ENCODE measurements around the gene CAMTA1. TPM values are rescaled to one million over a fixed set of nuclear protein-coding genes. Genes with fewer than 3 reads are reported as not detected.

The CAMTA1 gene
- polyA plus RNA-seq, 1 donor from 2014 or later = 162 TPM

DNA sequence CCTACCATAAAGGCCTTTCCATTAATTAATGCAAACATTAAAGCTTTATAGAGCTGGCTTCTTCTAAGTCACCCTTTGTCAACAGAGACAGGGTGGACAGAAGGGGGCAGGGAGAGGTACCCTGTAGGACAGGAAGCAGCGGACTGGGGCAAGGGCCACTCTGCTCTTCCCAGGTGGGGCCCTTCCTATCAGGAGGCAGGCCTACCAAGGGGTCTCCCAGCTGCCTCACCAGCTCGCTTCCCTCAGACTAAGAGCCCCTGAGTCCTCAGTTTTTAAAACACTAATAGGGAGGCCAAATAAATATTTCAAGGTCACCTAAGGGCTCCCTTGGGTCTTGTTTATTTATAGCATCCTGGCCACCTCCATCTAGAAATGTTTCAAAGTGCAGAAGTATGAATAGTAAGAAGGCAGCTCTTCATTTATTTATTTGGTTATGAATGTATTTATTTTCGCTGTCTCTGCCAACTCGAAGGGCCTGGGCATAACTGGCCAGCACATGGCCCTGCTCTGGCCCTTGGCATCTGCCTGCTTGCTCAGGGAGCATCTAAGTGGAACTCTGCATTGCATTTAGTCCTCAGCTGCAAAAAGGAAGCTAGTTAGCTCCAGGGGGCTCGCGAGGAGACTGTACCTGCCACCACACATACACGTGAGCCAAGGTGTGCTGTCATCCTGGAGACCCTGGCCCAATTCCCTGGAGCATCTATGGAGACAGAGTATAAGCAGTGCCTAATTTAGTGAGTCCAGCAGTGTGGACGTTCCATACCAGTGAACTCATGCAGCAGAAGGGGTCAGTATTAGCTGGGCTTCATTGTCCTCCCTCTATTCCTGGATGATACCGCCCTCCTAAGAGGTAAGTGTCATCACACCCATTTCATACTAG, 590.8 kb downstream of the CAMTA1 start:
- H3K9me3 ChIP-seq (ENCODE audit: low read length) = no peaks in the 10 kb centered on the region
- no peak overlapping the region for H2AFZ ChIP-seq (ENCODE audit: low read depth, low read length)
- H3K27ac ChIP-seq (ENCODE audit: low read length) = no peak overlapping the region
- H3K9me2 ChIP-seq (ENCODE audit: insufficient read depth, low read length) = no peaks in the 10 kb centered on the region
- H3K79me2 ChIP-seq (replicated peaks; ENCODE audit: insufficient read depth, low read length) = no peaks in the 10 kb centered on the region
- no peaks in the 10 kb centered on the region for H3K36me3 ChIP-seq (ENCODE audit: insufficient read depth, low read length)
- no peaks in the 10 kb centered on the region for H3K27me3 ChIP-seq (ENCODE audit: insufficient read depth, low read depth, low read length)
- H3K9ac ChIP-seq (ENCODE audit: low read length) = no peak overlapping the region
- no peak overlapping the region for H3K4me3 ChIP-seq (ENCODE audit: low read length)
- no peak overlapping the region for H3K4me2 ChIP-seq (ENCODE audit: low read length)
- no peaks in the 10 kb centered on the region for H4K20me1 ChIP-seq (ENCODE audit: insufficient read depth)
- H3F3A ChIP-seq (ENCODE audit: insufficient read depth, low read length, poor library complexity, severe bottlenecking) = no peaks in the 10 kb centered on the region
- no peak for TF ChIP-seq RAD21 (conservative IDR thresholded peaks at IDR 0.05)
- no peak for TF ChIP-seq TAF1 (IDR thresholded peaks at IDR 0.05; ENCODE audit: low read depth)
- TF ChIP-seq, protein P1, sequence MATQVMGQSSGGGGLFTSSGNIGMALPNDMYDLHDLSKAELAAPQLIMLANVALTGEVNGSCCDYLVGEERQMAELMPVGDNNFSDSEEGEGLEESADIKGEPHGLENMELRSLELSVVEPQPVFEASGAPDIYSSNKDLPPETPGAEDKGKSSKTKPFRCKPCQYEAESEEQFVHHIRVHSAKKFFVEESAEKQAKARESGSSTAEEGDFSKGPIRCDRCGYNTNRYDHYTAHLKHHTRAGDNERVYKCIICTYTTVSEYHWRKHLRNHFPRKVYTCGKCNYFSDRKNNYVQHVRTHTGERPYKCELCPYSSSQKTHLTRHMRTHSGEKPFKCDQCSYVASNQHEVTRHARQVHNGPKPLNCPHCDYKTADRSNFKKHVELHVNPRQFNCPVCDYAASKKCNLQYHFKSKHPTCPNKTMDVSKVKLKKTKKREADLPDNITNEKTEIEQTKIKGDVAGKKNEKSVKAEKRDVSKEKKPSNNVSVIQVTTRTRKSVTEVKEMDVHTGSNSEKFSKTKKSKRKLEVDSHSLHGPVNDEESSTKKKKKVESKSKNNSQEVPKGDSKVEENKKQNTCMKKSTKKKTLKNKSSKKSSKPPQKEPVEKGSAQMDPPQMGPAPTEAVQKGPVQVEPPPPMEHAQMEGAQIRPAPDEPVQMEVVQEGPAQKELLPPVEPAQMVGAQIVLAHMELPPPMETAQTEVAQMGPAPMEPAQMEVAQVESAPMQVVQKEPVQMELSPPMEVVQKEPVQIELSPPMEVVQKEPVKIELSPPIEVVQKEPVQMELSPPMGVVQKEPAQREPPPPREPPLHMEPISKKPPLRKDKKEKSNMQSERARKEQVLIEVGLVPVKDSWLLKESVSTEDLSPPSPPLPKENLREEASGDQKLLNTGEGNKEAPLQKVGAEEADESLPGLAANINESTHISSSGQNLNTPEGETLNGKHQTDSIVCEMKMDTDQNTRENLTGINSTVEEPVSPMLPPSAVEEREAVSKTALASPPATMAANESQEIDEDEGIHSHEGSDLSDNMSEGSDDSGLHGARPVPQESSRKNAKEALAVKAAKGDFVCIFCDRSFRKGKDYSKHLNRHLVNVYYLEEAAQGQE (IDR thresholded peaks at IDR 0.05; ENCODE audit: borderline replicate concordance) = no peak
- TF ChIP-seq, protein P2, sequence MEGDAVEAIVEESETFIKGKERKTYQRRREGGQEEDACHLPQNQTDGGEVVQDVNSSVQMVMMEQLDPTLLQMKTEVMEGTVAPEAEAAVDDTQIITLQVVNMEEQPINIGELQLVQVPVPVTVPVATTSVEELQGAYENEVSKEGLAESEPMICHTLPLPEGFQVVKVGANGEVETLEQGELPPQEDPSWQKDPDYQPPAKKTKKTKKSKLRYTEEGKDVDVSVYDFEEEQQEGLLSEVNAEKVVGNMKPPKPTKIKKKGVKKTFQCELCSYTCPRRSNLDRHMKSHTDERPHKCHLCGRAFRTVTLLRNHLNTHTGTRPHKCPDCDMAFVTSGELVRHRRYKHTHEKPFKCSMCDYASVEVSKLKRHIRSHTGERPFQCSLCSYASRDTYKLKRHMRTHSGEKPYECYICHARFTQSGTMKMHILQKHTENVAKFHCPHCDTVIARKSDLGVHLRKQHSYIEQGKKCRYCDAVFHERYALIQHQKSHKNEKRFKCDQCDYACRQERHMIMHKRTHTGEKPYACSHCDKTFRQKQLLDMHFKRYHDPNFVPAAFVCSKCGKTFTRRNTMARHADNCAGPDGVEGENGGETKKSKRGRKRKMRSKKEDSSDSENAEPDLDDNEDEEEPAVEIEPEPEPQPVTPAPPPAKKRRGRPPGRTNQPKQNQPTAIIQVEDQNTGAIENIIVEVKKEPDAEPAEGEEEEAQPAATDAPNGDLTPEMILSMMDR (IDR thresholded peaks at IDR 0.05; ENCODE audit: poor library complexity, severe bottlenecking) = no peak
- TF ChIP-seq EZH2 (IDR thresholded peaks at IDR 0.05; ENCODE audit: borderline replicate concordance, insufficient read depth, low read length, poor library complexity, severe bottlenecking) = no peak

DNA sequence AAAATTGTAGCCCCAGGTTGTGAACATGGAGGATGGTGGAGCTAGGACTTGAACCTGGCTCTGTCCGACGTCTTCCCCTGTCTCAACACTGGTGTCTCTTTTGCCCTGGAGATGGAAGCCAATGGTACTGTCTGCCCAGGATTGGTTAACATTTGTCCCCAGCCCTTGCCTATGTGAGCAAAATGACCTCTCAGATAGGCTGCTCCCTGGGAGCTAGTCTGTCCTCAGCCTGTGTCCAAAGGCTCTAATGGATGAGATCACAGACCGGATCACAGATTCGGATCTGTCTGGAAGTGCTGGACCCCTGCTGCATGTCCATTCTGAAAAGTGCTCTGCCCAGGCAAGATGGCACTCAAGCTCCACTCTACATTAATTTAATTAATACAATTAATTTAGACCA, 591.4 kb downstream of the CAMTA1 start:
- Histone ChIP-seq H4K20me1 (ENCODE audit: insufficient read depth) (no peaks in the 10 kb centered on the region), H3K27me3 (ENCODE audit: insufficient read depth, low read depth, low read length) (no peaks in the 10 kb centered on the region), H3K27ac (ENCODE audit: low read length) (no peak overlapping the region), H3F3A (ENCODE audit: insufficient read depth, low read length, poor library complexity, severe bottlenecking) (no peaks in the 10 kb centered on the region), H3K9me2 (ENCODE audit: insufficient read depth, low read length) (no peaks in the 10 kb centered on the region), H3K79me2 (replicated peaks; ENCODE audit: insufficient read depth, low read length) (no peaks in the 10 kb centered on the region), H2AFZ (ENCODE audit: low read depth, low read length) (no peak overlapping the region), H3K4me2 (ENCODE audit: low read length) (no peak overlapping the region), H3K4me3 (ENCODE audit: low read length) (no peak overlapping the region), H3K9me3 (ENCODE audit: low read length) (no peaks in the 10 kb centered on the region), H3K36me3 (ENCODE audit: insufficient read depth, low read length) (no peaks in the 10 kb centered on the region), H3K9ac (ENCODE audit: low read length) (no peak overlapping the region)
- no peak for TF ChIP-seq POLR2AphosphoS5 (IDR thresholded peaks at IDR 0.05)
- no peak for TF ChIP-seq EZH2 (IDR thresholded peaks at IDR 0.05; ENCODE audit: borderline replicate concordance, insufficient read depth, low read length, poor library complexity, severe bottlenecking)
- no peak for TF ChIP-seq SMC3 (conservative IDR thresholded peaks at IDR 0.05; ENCODE audit: poor library complexity)
- TF ChIP-seq MXI1 (conservative IDR thresholded peaks at IDR 0.05; ENCODE audit: poor library complexity, severe bottlenecking) = no peak
- TF ChIP-seq, protein P1 (IDR thresholded peaks at IDR 0.05; ENCODE audit: borderline replicate concordance) = no peak
- no peak for TF ChIP-seq EP300 (conservative IDR thresholded peaks at IDR 0.05; ENCODE audit: poor library complexity, severe bottlenecking)
- no peak for TF ChIP-seq RAD21 (conservative IDR thresholded peaks at IDR 0.05)
- TF ChIP-seq, protein P2 (IDR thresholded peaks at IDR 0.05; ENCODE audit: poor library complexity, severe bottlenecking) = no peak
- no peak for TF ChIP-seq TAF1 (IDR thresholded peaks at IDR 0.05; ENCODE audit: low read depth)

Data from neural cell (in vitro differentiated cells).